Cardiac fibroblast (primary cell): Measurements from ENCODE around the gene SLC17A5.

Source experiments
- DNase-seq, 2 donors: peaks; one replicate each; pipeline versions ENCODE4 v3.0.0 to v3.0.0-alpha.2; 2010; ENCODE audit warnings: low read depth in 2 of 2
- H3K4me3 ChIP-seq, 2 donors: replicated peaks in 1 of 2; 1 replicate in 1 of 2; 2 replicates in 1 of 2; pipeline ENCODE4 v1.5.1; 2011; ENCODE audit warnings: low read depth in 2 of 2, low read length in 2 of 2, mild to moderate bottlenecking in 2 of 2, moderate library complexity in 1 of 2
- CTCF ChIP-seq: IDR thresholded peaks from one replicate; pipeline ENCODE4 v1.5.1; 2011; ENCODE audit warnings: low read depth, mild to moderate bottlenecking, low read length, inconsistent platforms

Gene SLC17A5

GRCh38 chr6:73614802-73615201 lies 39.0 kb downstream of the SLC17A5 start:
- no peak for TF ChIP-seq CTCF
- DNase-seq = no peak
- H3K4me3 ChIP-seq = no peak overlapping the region

GRCh38 chr6:73613806-73614536 lies 39.8 kb downstream of the SLC17A5 start:
- TF ChIP-seq CTCF = no peak
- no peak overlapping the region for H3K4me3 ChIP-seq
- DNase-seq = no peak

GRCh38 chr6:73612611-73613010 lies 41.2 kb downstream of the SLC17A5 start:
- H3K4me3 ChIP-seq = no peak overlapping the region
- no peak for TF ChIP-seq CTCF
- no peak for DNase-seq

GRCh38 chr6:73610444-73611275 lies 43.1 kb downstream of the SLC17A5 start:
- TF ChIP-seq CTCF = peak; percentile 55
- DNase-seq = peak; percentile 73 to 76
- H3K4me3 ChIP-seq = no peak overlapping the region

- no peak for TF ChIP-seq CTCF
- DNase-seq = no peak
- no peak overlapping the region for H3K4me3 ChIP-seq
Observed at GRCh38 chr6:73608761-73609160, 45.0 kb downstream of the SLC17A5 start.

GRCh38 chr6:73606428-73606827 lies 47.4 kb downstream of the SLC17A5 start:
- no peak for TF ChIP-seq CTCF
- DNase-seq = no peak
- H3K4me3 ChIP-seq = no peak overlapping the region
